OCI-LY7 (cell line): Measurements from ENCODE around the gene FHOD3.

Source experiments
- CTCF ChIP-seq: fragments of 200-600 bp; sonication (generic); conservative IDR thresholded peaks from 2 replicates; pipeline ENCODE4 v1.5.1; 2014; ENCODE audit warnings: mild to moderate bottlenecking, antibody characterized with exemption, low read length, moderate library complexity, mixed read lengths
- EZH2phosphoT487 ChIP-seq: fragments of 200-600 bp; sonication (generic); IDR thresholded peaks from 2 replicates; pipeline ENCODE4 v1.6.1; 2018; ENCODE audit warnings: low read depth, borderline replicate concordance, mild to moderate bottlenecking, mixed run types, antibody characterized with exemption, low read length, moderate library complexity, mixed read lengths

- no peak for TF ChIP-seq CTCF
- no peak for TF ChIP-seq EZH2phosphoT487
Measured at GRCh38 chr18:36692921-36693332, 395.4 kb downstream of the FHOD3 start.
